Superior temporal gyrus (tissue), 1 donor: Measurements from ENCODE around the gene HNRNPR.
"Not testable (repeated sequence)": the region's sequence is repeated elsewhere in the genome, so short reads cannot be mapped to it uniquely, and the experiment has no call there.

Experiments used
- DNase-seq: peaks from one replicate; pipeline ENCODE4 v3.0.0-alpha.2; 2016; ENCODE audit errors: extremely low spot score

HNRNPR gene

DNA sequence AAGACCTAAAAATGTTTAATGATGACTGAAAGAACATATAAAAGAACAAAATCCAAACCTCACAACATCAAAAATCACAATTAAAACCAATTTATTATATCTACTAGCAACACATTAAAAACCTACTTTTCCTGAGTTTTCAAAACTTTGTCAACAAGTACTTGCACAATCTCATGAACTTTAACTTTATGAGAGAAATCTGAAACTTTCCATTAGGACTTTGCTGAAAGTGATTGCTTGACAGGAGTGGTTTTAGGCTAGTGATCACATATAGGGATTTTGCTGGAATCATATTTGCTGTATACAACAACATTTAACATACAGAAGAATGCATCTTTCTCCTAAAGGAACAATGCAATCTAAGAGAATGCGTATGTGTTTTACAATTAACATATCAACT is 13.2 kb downstream of the HNRNPR start:
- DNase-seq: no peak

DNA sequence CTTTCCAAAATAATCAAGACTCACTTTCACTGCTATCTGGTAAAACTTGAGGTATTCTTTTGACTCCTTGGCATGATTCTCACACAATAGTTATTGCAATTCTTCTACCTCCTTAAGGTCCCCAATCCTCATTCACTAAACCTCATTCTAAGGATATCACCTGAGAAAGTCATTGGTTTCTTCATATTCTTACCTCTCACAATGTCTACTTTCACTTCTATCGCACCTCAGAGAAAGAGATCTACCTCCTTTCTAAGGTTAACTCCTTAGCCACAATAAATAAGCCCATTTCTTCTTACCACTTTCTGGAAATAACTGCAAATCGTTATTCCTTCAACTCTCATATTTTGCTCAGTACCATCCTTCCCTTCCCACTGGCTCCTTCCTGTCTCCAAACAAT is 18.7 kb downstream of the HNRNPR start:
- DNase-seq: no peak

DNA sequence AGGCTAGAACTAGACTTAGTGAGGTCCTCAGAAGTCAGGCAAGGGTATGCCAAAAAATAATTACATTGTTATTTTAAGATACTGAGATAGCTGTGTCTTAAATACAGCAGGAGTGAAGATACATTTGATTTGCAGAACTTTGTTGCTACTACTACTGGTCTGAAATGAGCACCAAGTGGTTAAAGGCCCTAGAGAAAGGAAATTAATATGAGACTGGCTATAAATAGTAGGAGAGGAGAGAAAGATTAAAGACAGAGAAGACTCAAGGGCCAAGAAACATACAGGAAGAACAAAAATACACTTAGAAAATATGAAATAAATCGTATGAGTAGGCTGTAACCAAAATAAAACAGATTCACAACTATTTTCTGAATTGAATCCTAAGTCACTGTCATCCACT is 21.3 kb downstream of the HNRNPR start:
- DNase-seq: no peak

DNA sequence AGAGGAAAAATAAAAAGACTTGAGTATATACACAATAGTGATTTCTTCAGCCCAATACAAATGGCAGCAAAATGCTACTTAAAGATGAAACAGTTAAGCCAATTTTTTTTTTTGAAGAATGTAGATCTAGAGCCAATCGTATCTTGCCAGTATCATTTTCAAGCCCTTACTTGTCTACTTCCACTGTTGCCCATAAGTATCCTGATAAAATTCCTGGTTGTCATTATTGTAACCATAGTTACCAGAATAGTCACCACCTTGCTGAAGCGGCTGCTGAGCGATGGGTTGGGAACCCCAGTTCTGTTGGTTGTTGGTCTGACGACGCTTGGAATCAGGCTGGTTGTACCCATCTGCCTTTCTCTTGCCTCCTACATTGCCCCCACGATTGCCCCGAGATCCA is 33.8 kb downstream of the HNRNPR start:
- DNase-seq: not testable (repeated sequence)

DNA sequence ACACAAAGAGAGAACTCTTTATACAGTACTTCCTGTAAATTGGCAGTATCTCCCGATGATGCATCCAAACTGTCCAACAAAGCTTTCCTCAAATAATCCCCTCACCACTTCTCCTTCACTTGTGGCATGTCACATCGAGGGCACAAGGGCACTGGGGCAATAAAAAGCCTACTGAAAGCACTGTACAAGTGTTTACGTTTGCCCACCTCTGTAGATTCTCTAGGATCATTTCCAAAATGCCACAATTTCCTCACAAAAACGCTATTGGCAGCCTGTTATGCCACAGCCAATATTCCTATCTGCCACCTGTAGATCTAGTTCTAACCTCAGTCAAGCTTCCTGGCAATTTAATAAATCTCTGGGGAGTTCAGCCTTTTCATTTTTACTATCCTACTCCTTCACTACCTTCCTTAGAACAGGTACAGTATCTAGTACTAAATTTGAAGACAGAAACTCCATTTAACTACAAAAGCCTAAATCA is 39.9 kb downstream of the HNRNPR start:
- no peak for DNase-seq

GRCh38 chr1:23303524-23303923 is 40.6 kb downstream of the HNRNPR start:
- no peak for DNase-seq

GRCh38 chr1:23296931-23297330 is 47.2 kb downstream of the HNRNPR start:
- no peak for DNase-seq

DNA sequence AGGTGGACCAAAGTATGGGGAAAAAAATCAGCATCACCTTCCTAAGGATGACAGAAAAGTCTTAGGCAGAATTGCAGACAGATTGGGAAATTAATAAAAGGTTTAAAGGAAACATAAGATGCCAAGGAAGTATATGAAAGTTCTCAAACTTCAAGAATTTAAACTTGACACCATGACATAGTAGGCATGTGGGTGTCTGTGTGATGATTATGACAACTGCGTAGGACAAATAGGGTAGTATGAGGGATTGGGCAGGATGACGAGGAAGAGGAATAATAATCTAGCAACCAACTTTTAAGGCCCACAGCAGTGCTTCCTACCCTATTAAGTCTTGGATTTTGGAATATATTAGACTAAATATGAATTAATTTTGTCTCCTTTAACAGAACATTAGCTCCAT is 52.4 kb downstream of the HNRNPR start:
- no peak for DNase-seq

GRCh38 chr1:23290836-23291565 is 53.1 kb downstream of the HNRNPR start:
- no peak for DNase-seq

- DNase-seq: no peak
These were observed 55.4 kb downstream of the HNRNPR start for GRCh38 chr1:23288671-23289070.

DNA sequence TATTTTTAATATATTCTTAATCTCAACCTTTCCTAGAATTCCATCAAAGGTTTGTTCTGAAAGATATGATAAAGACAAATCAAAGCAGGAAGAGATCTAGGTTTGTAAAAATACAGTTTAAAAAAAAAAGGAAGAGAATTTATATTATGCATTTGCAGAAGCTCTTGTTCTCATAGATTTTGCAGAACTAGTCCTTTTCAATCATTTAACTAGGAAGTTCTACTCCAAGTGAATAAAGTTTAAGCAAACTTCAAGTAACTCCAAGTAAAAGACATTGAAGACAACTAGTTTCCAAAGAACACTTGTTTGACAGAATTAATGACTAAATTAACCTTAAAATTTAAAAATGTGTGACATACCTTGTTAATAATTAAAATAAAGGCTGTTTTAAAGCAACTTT is 55.9 kb downstream of the HNRNPR start:
- DNase-seq: no peak

DNA sequence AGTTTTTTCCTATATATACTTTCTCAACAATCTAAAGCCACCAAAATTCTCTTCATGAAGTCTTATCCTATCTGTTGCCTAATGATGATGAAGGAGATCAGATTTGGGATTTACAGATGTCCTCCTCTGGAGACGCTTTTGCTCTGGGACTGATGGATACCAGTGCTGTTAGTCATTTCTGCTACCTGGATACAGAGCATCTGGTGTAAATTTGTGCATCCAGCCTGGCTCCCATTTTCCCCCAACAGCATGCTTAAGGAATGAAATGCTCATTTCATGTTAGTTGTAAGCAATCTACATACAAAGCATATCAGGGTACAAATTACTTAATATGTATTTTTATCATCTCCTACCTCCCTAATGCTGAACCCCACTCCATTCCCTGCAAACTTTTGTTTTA is 57.7 kb downstream of the HNRNPR start:
- DNase-seq: no peak

- no peak for DNase-seq
These were observed 60.1 kb downstream of the HNRNPR start for GRCh38 chr1:23283667-23284602.

GRCh38 chr1:23282957-23283356 is 61.1 kb downstream of the HNRNPR start:
- no peak for DNase-seq

DNA sequence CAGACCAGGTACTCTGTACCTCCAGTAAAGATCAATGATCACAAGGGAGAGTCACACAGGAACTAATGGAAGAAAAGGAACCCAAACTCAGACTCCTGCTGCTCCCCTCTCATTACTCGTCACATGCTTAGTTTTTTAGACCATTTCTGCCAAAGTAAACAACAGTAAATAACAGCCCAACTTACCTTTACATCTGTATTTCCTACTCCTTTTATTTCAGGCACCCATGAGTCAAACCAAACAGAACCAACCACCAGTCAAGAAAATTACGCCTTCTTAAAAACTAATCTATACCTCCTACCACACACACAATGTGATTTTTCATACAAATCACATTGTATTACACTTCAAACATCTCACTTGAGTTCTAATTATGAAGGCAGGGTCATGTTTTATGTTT is 65.4 kb downstream of the HNRNPR start:
- DNase-seq: no peak

DNA sequence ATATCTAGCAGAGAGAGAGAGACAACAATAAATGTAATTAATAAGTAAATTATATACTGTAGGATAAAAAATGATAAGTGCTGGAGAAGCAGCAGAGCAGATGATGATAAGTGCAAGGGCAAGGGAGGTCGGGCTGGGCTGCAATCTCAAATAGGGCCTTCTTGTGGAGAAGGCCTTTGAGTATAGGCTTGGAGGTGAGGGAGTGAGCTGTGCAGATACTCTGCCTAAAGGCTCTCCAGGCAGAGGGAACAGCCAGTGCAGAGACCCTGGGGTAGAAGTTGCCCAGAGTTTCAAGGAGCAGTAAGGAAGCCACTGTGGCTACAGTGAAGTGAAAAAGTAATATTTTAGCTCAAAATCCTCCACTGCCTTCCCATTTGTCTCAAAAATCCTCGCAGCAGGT is 67.6 kb downstream of the HNRNPR start:
- DNase-seq: no peak

DNA sequence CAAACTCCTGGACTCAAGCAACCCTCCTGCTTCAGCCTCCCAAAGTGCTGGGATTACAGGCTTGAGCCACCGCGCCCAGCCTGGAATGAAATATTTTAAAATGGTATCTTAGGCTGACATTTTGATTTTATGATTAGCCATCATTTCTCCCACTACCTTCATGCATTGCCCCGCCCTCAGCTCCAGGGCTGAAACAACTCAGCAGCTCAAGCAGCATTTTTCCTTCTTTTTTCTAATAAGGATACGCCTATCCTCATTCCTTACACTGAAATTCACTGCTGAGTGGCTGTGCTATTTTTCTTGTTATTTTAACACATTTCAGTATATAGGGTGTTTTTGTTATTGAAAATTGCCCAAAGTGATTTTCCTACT is 70.0 kb downstream of the HNRNPR start:
- no peak for DNase-seq

- DNase-seq: no peak
These were observed 70.5 kb downstream of the HNRNPR start for GRCh38 chr1:23273450-23274133.

GRCh38 chr1:23263380-23263887 is 80.7 kb downstream of the HNRNPR start:
- DNase-seq: no peak

GRCh38 chr1:23258082-23258481 is 86.0 kb downstream of the HNRNPR start:
- DNase-seq: not testable (repeated sequence)

DNA sequence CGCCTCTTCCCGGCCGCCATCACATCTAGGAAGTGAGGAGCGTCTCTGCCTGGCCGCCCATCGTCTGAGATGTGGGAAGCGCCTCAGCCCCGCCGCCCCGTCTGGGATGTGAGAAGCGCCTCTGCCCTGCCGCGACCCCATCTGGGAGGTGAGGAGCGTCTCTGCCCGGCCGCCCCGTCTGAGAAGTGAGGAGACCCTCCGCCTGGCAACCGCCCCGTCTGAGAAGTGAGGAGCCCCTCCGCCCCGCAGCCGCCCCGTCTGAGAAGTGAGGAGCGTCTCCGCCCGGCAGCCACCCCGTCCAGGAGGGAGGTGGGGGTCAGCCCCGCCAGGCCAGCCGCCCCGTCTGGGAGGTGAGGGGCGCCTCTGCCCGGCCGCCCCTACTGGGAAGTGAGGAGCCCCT is 86.7 kb downstream of the HNRNPR start:
- not testable (repeated sequence) for DNase-seq
